Activated gamma-delta T cell treated with Interleukin-2 at 50 U/mL for 16 hours (primary cell): ENCODE measurements around the gene P4HA2.

Source experiments
- DNase-seq: peaks from one replicate; pipeline ENCODE4 v3.0.0-alpha.2; 2020

Gene P4HA2

DNA sequence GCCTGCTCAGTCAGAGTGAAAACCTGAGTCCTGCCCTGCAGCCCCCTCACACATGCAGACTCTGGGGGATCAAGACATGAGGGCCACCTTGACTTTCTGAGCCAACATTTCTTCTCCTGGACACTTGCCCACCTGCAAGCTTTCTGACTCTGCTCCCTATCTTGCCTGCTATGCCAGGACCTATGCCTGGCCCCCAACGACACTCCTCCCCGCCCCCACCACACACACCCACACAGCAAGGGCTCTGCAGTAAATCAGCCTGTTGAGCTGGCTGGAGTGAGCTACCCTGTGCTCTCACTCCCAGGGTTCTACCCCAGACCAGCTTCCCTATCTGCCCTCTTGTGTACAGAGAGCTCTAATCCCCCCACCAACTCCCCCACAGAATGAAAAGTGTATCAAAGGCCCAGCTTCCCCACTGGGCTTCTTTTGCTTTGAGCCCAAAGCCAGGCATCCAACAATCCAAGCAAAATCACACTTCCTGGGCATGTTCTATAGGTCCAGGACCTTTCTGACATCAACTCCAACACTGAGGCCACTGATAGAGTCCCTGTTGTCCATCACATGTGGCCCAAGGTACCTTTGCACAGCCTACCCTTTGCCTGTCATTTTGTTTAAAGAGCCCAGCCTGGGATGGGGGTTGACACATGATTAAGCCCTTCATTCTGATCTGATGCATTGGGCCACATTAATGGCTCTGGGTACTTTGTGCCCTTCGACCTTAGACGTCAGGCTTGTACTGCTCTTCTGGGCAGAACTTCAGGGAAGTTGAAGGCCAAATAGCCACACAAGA is 37.1 kb upstream of the P4HA2 start:
- no peak for DNase-seq

DNA sequence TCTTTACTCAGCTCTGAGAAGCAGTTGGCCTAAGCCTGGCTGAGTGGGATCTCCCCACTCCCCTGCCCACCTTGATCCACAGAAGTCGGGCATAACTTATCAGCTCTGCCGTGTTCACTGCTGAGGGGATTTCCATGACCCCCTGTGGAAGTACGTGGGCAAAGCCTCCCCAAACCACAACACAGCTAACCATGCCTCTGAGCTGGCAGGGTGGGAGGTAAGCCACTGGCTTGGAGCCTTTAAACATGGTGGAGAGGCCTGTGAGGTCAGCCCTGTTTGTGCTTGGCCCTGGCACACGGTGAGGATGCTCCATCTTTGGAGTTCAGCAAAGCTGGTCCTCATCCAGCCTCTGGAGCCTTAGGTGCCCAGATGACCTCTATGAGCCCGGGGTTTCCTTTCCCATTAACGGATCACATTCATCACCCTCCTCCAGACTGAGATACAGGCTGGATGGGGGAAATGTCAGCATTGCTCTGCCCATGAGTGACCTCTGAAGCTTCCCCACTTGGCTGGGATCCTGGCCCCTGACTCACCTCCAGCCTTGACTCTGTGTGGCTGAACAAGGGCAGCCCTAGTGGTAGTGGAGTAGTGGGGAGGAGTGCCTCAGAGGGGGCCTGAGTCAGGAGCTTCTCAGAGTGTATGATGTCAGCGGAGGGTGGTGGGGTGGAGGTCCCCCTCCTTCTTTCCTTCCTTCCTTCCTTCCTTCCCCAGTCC is 36.1 kb upstream of the P4HA2 start:
- no peak for DNase-seq

DNA sequence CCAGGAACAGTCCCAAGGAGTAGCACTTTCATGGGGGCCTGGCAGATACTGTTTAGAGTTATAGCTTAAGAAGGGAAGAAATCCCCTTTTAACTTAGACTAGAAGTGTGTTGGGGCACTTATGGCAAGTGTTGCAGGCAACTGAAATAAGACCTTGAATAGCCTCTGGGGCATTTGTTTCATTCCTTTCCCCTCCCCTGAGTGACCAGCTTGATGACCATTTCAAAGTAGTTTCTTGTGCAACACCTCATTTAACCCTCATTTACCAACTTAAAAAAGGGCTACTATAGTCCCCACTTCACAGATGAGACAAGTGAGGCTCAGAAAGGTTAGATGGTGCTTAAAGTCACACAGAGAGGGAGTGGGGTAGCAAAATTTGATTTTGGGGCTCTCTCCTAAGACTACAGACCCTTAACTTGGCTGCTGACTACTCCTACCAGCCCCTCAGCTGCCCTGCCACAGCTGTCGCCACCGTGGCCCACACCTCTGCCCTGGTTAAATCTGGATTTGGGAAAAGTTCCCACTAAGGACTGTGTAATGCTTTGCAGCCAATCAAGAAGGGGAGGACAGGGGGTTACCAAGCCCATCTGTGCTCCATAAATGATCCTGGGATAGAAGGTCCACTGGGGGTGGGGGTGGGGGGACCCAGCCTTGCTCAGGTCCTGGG is 35.4 kb upstream of the P4HA2 start:
- DNase-seq: no peak

DNA sequence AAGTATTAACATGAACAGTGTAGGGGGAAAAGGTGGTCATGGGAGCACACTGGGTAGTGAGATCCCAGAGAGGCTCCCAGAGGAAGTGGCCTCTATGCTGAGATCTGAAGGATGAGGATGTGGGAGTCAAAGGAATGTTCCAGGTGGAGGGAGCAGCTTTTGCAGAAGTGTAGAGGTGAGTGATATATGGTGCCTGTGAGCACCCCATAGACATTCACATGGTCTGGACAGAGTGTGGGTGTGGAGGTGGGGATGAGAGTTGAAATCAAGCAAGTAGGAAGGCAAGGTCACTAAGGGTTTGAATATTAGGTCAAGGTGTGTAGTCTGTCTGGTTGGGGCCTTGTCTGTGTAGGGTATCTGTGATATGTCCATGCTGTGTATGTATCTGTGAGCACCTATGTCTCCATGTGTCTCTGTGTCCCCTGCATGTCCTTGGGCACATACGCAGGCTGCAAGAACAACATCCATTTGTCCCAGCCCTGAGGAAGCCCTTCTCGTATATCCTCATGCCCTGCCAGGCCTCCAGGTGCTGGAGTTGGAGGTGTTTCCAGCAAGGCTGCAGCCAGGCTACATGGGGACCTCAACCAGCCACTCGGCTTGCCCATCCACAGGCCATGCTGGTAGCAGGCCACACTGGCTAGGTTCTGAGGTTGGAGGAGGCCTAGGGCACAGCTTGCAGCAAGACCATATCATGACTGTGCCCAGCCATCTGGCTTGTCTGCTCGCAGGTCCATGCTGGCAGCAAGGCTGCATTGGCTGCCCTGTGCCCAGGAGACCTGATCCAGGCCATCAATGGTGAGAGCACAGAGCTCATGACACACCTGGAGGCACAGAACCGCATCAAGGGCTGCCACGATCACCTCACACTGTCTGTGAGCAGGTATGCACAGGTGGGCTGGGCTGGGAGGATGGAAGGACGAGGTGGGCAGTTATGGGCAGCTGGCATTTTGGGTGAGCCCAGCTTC is 34.5 kb upstream of the P4HA2 start:
- no peak for DNase-seq

DNA sequence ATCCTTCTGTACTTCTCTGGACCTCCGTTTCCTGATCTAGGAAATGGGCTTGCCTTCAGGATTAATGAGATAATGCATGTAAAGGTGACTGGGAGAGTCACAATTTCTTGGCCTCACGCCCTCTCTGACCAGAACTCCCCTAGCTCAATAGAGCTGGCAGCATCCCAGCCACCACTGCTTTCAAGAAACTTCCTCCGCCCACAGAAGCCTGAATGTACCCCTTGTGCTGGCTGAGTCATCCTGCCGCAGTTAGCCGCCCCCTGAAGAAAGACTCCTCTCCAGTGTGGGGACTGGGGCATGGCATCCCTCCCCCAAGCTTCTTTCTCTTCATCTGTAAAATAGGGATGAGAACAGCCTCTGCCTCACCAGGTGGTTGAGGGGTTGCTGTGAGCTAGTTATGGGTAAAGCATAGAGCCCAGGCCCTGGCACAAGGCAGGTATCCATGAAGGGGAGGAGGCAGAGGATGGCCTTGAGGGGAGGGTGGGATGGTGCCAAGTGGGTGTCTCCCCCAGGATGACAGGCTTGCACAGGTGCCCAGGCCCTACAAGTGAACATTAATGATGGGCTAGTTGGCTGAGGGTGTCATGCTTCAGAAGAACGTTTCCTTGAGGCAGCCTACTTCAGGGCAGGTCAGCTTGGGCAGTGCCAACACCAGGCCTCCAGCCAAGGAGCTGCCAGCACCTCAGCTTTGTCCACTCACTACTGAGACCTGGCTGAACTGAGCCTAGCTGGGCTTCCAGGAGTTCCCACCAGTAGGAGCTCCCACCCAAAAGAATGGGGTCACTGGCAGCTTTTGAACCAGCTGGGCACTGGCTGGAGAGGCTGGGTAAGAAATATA is 33.3 kb upstream of the P4HA2 start:
- peak; percentile 20 for DNase-seq

DNA sequence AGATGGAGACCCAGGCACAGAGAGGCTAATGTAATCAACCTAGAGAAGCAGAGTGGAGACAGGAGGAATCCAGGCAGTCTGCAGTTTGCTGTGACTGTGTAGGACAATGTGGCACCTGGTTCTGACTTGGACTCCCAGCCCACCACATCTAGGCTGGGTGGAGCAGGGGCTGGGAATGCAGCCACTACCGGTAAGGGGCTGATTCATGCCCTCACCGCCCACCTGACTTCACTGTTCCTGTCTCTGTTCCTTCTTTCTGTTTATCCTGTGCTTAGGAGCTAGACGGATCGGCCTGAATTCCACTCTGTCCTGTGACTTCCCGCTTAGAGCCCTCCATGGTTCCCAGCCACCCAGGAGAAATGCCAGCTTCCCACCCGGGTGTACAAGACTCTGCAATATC is 32.4 kb upstream of the P4HA2 start:
- DNase-seq: no peak

DNA sequence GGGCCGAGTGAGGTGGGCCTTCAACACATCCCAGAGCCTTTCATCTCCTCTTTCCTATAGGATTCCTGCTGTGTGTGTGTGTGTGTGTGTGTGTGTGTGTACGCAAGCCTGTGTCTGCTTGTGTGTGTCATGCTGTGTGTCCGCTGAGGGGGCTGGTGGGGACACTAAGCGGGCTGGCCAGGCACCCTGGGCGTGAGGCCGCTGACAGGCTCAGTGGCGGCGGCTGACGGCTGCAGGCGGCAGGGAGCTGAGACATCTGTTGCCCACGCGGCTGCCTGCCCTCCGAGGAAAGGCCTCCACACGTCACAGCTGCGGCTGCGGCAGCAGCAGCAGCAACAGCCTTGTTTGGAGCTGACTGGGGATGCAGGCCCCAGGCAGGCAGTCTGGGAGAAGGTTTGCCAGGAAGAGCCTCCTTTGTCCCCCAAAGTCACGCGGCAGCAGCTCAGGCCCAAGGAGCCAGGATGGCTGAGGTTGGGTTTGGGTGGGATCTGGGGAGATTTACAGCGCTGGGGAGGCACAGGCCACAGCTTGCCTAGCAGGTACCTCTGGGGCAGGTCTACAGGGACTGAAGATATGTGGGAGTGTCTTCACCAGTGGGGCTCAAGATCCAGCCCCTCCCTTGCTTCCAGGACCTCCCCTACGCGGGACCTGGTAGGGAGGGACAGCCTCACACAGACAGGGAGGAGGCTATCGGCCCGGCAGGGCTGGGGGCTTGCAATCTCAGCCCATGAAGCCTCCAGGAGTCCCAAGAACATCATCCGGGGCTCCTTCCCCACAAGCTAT is 31.6 kb upstream of the P4HA2 start:
- no peak for DNase-seq

DNA sequence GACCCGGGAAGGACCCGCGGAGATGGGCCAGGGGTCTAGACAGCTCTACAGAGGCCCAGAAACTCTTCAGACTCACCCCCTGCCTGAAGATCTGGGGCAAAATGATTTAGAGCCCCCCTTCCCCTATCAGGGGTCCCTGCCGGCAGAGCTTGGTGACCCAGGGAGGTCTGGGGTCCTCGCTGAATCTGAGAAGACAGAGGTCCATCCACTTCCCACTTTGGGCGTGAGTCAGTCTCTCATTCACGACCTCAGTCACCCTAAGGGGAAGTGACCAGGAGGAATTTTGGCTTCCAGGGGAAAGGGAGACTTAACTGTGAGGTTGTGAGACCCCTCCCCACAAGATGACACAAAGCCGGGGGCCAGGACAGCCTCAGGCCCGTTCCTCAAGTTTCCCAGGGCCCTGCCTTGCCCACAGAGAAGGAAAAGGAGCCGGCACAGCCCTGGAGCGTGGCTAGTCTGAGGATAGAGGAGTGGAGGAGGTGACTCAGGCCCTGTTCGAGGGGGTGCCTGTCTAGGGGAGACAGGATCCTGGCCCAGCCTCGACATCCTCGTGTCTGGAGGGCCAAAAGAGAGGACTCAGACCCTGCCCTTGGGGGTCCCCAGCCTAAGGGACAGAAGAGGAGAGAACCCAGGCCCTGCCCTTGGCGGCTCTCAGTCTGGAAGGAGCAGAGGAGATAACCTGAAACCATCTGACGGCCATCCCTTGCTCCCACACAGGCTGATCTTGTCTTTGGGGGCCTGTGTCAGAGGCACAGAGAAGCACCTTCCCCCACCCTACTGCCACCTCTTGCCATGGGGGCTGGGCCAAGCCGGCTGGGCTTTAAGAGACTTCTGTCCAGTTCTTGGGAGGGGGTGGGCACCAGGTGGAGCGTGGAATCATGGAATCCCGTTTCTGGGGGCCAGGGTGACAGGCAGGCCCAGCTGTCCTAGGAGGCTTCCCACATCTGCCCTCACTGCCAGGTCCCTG is 30.7 kb upstream of the P4HA2 start:
- DNase-seq: no peak

DNA sequence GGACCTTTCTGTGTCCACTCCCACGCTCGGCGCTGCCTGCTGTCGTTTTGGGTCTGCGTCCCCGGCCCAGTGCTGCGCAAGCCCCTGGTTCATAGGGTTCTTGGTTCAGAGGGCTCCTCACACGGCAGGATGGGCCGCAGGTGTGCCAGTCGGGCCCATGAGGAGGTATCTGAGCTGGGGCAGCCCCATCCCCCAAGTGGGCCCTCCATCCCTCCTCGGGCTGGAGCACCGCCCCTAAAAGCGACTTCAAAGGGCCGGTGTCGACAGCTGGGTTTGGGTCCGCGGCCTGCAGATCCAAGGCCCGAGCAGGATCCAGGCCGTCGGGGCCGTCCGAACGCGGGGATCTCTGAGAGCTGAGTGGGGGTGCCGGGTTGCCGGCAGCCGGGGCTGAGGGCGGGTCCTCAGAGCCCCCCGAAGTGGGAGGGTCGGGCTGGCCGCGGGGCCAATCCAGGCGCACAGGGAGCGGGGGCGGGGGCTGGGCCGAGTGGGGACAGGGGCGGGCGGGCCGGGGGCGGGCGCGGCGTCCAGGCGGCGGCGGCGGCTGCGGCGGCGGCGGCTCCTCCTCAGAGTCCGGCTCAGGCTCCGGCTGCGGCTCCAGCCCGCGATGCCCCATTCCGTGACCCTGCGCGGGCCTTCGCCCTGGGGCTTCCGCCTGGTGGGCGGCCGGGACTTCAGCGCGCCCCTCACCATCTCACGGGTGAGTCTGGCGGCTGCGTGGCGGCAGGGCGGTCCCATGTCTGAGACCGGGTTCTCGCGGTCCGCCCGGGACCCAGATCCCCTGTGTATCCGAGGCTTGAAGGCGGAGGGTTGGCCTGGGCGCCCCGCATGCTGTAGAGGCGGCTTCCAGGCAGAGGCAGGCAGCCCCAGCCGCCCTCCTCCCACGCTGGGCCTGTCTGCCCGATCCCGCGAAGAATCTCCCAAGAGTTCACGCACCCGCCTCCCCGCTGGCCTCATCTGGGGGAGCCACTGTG is 29.8 kb upstream of the P4HA2 start, which contains the start of gene PDLIM4:
Gene PDLIM4, plus strand, starts transcription at position 566 of the 971 bp plus-strand sequence. Its CDS starts 39 bp downstream, at position 605.
- DNase-seq: no peak

DNA sequence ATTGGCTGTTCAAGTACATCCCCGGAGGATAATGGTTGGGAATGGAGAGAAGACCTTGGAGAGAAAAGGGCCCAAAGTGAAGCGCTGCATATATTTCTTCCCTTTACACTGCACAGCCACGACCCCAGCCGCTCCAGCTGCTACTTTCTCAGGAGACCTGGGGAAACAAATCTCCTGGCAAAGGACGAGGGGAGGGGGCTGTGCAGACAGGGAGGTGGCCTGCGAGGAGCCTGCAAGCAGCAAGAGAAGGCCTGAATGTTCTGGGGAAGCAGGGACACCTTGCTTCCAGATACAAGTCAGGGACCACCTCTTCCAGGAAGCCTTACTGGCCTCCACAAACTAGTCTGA is 29.1 kb upstream of the P4HA2 start:
- no peak for DNase-seq

DNA sequence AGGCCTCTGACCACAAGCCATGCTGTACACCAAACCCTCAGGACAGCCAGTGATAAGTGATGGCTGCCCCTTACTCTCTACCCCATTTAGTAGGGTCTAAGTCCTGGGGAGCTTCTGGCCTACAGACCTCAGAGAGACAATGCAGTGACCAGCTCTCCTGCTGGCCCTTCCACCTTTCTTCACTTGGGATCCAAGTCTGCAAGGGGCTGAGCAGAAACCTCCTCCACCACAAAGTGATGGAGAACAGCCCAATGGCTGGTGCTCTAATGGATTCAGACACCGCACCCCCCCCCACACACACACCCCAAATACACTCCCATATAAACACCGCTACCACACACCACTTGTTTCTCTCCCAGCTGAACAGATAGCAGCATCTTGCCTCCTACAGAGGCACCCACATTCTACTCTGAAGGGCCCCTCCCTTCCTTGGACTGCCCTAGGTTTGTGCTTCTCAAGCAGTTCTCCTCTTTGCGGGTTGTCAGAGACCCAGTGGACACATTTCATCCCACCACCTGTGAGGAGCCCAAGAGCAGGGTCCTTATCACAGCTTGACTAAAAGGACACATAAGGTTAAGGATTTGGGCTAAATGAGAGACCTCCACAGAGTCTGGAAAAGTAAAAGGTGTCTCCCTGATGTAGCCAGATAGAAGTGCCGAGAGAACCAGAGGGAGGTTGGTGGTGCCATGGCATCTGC is 28.6 kb upstream of the P4HA2 start:
- DNase-seq: no peak

DNA sequence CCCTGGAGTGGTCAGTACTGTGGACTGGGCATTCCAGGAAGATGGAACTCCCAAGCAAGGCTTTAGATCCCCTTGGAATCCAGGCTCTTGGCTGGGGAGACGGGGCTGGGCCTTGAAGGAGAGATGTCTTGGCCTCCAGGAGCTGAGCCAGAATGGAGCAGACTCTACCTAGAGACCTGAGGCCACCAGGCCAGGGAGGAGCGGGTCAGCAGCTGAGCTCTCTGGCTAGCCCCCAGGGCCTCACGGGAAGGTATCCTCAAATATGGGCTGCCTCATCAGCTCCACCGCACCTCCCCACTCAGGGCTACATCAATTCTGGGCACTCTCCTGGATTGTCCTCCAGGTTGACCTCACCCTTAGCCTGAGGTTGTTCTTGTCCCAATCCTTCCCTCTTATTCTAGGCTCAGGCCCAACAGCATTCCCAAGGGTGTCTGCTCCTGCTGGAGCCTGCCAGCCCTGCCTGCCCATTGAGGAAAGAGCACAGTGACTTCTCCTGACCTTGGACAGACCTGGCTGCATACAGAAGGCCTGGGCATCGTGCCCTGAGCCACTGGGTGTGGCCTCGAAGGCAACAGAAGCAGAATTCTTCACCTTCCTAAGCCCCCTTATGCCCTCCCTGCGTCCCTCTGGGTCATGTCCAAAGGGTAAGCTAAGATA is 26.8 kb upstream of the P4HA2 start:
- DNase-seq: no peak

DNA sequence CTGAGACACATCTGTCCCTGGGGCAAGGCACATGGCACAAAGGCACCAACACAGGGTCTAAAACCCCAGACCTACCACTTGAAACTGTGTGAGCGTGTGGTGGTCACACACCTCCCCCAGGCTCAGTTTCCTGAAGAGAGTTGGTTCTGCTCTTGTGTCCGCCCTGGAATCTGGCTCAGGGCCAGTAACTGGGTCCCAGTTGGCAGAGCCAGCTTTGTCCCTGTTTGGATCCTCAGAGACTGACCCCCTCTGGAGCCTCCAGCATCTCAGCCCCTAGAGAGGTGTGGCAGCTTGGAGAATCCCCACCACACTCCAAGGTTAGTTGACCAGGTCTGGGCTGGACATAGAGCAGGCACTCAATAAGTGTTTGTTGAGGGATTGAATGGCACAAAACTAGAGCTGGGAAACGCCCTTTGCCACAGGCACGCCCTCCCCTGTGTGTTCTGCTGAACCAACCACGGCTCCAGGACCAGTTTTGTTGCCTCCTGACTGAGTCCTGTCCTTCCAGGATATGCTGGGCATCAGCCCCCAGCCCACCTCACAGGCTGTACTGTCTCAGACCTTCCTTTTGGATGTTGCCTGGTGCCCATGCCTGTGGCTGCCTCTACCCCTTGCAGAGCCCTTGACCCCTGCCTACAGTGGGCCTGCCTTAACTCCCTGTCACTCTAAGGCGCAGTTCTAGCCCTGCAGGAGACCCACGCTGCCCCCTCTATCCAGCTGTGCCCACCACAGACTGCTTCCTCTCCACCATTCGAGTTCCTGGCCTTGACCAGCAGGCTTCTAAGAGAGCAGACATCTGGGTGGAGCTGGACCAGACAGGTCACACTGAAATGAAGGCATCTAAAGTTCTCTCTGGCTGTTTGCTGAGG is 26.0 kb upstream of the P4HA2 start:
- DNase-seq: no peak

DNA sequence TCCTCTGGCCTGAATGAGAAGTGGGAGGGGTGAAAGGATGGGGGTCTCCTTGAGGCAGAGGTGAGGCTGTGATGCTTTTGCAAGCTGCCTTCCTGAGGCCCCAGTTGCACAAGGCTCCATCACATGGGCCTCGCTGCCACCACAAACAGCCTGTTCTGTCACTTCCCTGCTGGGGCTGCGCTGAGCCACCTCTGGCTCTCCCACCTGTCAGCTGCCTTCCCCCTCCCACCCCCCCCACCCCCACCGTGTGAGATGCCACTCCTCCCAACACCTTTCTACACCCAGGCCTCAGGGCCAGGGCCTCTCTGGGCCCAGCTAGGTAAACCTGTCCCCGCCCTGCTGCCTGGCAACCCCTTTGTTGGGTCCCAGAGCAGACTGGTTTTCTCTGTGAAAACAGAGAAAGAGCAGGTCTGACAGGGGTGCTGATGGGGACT is 25.4 kb upstream of the P4HA2 start:
- DNase-seq: no peak

DNA sequence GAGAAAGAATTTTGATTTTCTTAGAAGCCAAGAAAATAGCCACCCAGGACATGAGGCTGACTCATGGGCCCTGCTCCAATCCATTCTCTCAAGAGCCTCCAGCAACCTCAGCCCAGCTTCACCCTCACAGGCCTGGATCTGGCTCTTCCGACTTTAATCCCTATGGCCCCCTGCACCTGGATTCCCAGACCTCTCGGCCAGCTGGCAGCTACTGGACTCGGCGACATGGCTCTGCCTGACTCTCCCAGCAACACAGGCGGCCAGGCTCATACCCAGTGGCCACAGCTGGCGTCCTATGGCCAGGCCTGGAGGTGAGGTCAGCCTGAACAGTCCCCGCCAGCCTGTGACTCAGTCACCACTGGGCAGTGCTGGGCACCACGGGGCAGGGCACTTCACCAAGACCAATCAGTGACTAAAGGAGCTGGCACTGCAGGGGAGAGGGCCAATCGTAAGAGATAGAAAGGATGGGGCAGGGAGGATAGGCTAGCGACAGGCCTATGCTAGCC is 23.6 kb upstream of the P4HA2 start:
- no peak for DNase-seq

DNA sequence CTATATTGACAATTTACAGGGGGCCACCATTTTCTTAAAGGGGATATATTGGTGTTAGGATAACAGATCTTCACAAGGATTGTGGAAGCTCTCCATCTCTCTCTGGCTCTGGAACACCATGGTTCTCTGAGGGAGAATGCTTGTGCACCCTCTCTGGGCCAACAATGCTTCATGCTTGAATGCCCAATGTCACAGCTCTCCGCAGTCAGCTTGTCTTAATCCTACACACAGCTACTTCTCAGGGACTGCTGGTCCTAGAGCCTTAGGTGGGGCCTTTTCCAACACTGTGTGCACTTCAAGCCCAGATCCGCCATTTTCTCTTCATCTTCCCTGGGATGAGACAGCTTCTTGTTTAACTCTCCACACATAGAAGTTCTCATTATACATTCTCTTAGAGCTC is 22.9 kb upstream of the P4HA2 start:
- no peak for DNase-seq
